K562 (cell line): ENCODE data around the gene LAPTM5. TPM values are rescaled to one million over a fixed set of nuclear protein-coding genes. Genes with fewer than 3 reads are reported as not detected.

ENCODE experiments used
- CBX8 ChIP-seq: fragments of 200-600 bp; sonication (generic); IDR thresholded peaks from 2 replicates; pipeline ENCODE4 v1.6.1; 2012; ENCODE audit warnings: borderline replicate concordance, mixed run types, low read depth, mild to moderate bottlenecking, moderate library complexity, mixed read lengths, low read length, control low read depth, inconsistent platforms; ENCODE audit not compliant: poor library complexity, severe bottlenecking; ENCODE audit errors: extremely low read depth
- ETV1 ChIP-seq: fragments of 450-650 bp; conservative IDR thresholded peaks from 2 replicates; pipeline ENCODE4 v1.6.1; 2016; ENCODE audit warnings: missing genetic modification characterization, control low read depth, low read depth, missing compliant biosample characterization
- GATAD2B ChIP-seq: fragments of 450-650 bp; IDR thresholded peaks from 2 replicates; pipeline ENCODE4 v1.6.1; 2017; ENCODE audit warnings: mild to moderate bottlenecking, borderline replicate concordance
- IRF1 ChIP-seq: sonication (generic); formaldehyde crosslinking; IDR thresholded peaks from 2 replicates; pipeline ENCODE4 v1.8.0; 2022; ENCODE audit warnings: missing genetic modification reagents, mild to moderate bottlenecking, borderline replicate concordance
- NR0B1 ChIP-seq: fragments of 450-650 bp; IDR thresholded peaks from one replicate; pipeline ENCODE4 v1.6.1; 2018; ENCODE audit warnings: mild to moderate bottlenecking, moderate library complexity; ENCODE audit not compliant: partially characterized antibody
- NR1H2 ChIP-seq: sonication (generic); formaldehyde crosslinking; IDR thresholded peaks from 2 replicates; pipeline ENCODE4 v1.4.0; 2020; ENCODE audit warnings: mild to moderate bottlenecking, missing genetic modification reagents
- PHF8 ChIP-seq: fragments of 200-600 bp; sonication (generic); IDR thresholded peaks from 2 replicates; pipeline ENCODE4 v1.6.1; 2012; ENCODE audit warnings: mixed run types, mild to moderate bottlenecking, inconsistent platforms, low read length, moderate library complexity, borderline replicate concordance
- PRMT5 ChIP-seq: sonication (generic); formaldehyde crosslinking; IDR thresholded peaks from 2 replicates; pipeline ENCODE4 v1.5.0; 2020; ENCODE audit warnings: missing genetic modification reagents
- RHOXF2B ChIP-seq: fragments of 250-450 bp; sonication (Bioruptor Pico); conservative IDR thresholded peaks from 2 replicates; pipeline ENCODE4 v1.5.1; 2021
- TFAM ChIP-seq: fragments of 250-450 bp; sonication (Bioruptor Pico); conservative IDR thresholded peaks from 2 replicates; pipeline ENCODE4 v1.5.0; 2021; ENCODE audit warnings: mild to moderate bottlenecking, moderate library complexity
- ZBTB49 ChIP-seq: sonication (generic); formaldehyde crosslinking; IDR thresholded peaks from 2 replicates; pipeline ENCODE4 v1.8.0; 2022; ENCODE audit warnings: missing genetic modification reagents, mild to moderate bottlenecking, borderline replicate concordance
- ZNF407 ChIP-seq: fragments of 450-650 bp; IDR thresholded peaks from 2 replicates; pipeline ENCODE4 v1.6.1; 2016; ENCODE audit warnings: low read depth
- ZNF584 ChIP-seq: fragments of 200-800 bp; sonication (Bioruptor generic); IDR thresholded peaks from 2 replicates; pipeline ENCODE4 v1.6.1; 2016; ENCODE audit warnings: low read depth, mild to moderate bottlenecking, missing genetic modification characterization, missing compliant biosample characterization
- polyA plus RNA-seq, 8 experiments: library from polyadenylated mRNA; depleted of rRNA in 4 of 8; stranded (reverse) in 5 of 8; unstranded in 3 of 8; fragments of >200 nt; fragmentation: Nextera tagmentation in 2 of 8; fragmentation: Illumina TruSeq in 1 of 8; extraction: Ambion mirVana in 2 of 8; extraction: Trizol in 1 of 8; gene quantifications; 2 replicates each; pipeline versions ENCODE4 v1.2.1 to v1.2.3, GENCODE V29; 2011 to 2014; ENCODE audit warnings: inconsistent platforms in 1 of 8, missing spikeins in 1 of 8
- total RNA-seq, 7 experiments: library from RNA; depleted of rRNA in 6 of 7; stranded (reverse); fragments of >200 nt in 6 of 7; fragmentation: Illumina TruSeq in 2 of 7; extraction: Trizol in 2 of 7; gene quantifications; 2 replicates each; pipeline versions ENCODE4 v1.2.1 to v1.2.3, GENCODE V29; 2011 to 2021; ENCODE audit warnings: low replicate concordance in 1 of 7

Gene LAPTM5
- total and polyA plus RNA-seq, 9 of the 15 experiments (the other 6 are each of a cell fraction or from before 2014, with no cell fraction given), result 2.4 to 47.3 (median 20.3) TPM

DNA sequence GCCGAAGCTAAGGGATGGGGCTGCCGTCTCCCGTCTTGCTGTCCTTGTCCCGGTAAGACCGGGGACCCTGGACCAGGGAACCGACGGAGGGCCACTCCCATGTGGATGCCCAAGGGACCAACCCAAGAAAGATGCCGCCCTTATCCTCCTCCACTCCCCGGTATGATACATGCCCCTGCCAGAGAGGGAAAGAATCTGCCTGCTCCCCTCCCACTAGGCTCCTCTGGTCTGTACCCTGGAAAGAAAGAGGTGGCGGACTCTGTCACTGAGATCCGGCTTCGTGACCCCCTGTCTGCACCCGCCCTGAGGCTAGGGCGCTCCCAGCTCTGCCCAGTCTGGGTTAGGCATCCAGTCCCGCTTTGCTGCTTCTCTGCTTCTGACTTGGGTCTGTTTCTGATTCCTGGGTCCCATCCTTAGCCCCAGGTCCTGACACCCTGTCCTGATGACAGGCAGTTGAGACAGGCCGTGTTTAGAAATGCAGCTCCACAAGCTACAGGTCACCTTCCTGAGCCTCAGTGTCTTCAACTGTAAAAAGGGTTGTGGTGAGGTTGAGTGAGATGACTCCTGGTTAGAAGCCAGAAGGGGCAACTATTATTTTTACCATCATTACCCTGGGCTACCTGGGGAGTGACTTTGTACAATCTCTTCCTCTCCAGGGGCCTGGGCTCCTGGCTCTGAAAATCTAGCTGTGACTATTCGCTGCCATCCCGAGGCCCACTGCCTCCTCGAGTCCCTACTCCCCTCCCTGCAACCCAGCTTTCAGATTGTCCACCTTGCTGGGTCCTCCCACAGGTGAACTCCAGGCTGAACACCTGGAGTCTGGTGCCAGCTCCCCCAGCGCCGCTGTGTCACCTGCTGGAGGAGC lies 37.9 kb downstream of the LAPTM5 start (continued):
- TF ChIP-seq NR1H2 (CRISPR knock-in tag), result no peak
- TF ChIP-seq GATAD2B, result peak; percentile 80
- no peak for TF ChIP-seq PRMT5 (CRISPR knock-in tag)
- TF ChIP-seq CBX8, result no peak
- TF ChIP-seq ZBTB49, result no peak
- no peak for TF ChIP-seq IRF1
- 0 out of 2 replicates have a peak, but pooled peaks have one; percentile 10 for TF ChIP-seq ETV1 (tag)
- no peak for TF ChIP-seq TFAM (CRISPR knock-in tag)
- TF ChIP-seq PHF8, result no peak
- no peak for TF ChIP-seq ZNF584
- TF ChIP-seq RHOXF2B (CRISPR knock-in tag), result no peak
- TF ChIP-seq NR0B1, result no peak
- TF ChIP-seq ZNF407, result no peak
